Activated naive CD4-positive, alpha-beta T cell treated with anti-CD3 and anti-CD28 coated beads for 36 hours (primary cell): ENCODE data around the gene PAK4. TPM values are rescaled to one million over a fixed set of nuclear protein-coding genes. Genes with fewer than 3 reads are reported as not detected.

ENCODE experiments used
- CTCF ChIA-PET: fragments of 350-600 bp; sonication (Branson Sonifier 250); formaldehyde crosslinking; loops from one replicate; lab custom pipeline; 2021; ENCODE audit warnings: antibody characterized with exemption; lab: Charles Lee
- DNase-seq: peaks from one replicate; pipeline ENCODE4 v3.0.0-alpha.2; 2020
- H3K27ac Mint-ChIP-seq: one replicate; pipeline ENCODE4 v1.8.0; 2021; ENCODE audit warnings: mild to moderate bottlenecking, mixed read lengths
- H3K27me3 Mint-ChIP-seq: one replicate; pipeline ENCODE4 v1.8.0; 2021; ENCODE audit warnings: low read depth, mixed read lengths
- H3K36me3 Mint-ChIP-seq: one replicate; pipeline ENCODE4 v1.8.0; 2021; ENCODE audit warnings: low read depth, mixed read lengths
- H3K4me1 Mint-ChIP-seq: one replicate; pipeline ENCODE4 v1.8.0; 2021; ENCODE audit warnings: low read depth, mixed read lengths
- H3K4me3 Mint-ChIP-seq: one replicate; pipeline ENCODE4 v1.8.0; 2021; ENCODE audit warnings: mild to moderate bottlenecking, moderate library complexity, mixed read lengths
- H3K9me3 Mint-ChIP-seq: one replicate; pipeline ENCODE4 v1.8.0; 2021; ENCODE audit warnings: mixed read lengths
- intact Hi-C: fragments of 100-400 bp; cut with micrococcal nuclease; formaldehyde crosslinking; loops from one replicate; pipeline ENCODE4 v1.15.1; 2023
- total RNA-seq, 2 experiments: library from RNA; stranded (reverse); gene quantifications; one replicate each; pipeline ENCODE4 v1.2.3, GENCODE V29; 2021

Gene PAK4
- total RNA-seq, 2 experiments from 2014 or later = 16.9 to 18.1 TPM

DNA sequence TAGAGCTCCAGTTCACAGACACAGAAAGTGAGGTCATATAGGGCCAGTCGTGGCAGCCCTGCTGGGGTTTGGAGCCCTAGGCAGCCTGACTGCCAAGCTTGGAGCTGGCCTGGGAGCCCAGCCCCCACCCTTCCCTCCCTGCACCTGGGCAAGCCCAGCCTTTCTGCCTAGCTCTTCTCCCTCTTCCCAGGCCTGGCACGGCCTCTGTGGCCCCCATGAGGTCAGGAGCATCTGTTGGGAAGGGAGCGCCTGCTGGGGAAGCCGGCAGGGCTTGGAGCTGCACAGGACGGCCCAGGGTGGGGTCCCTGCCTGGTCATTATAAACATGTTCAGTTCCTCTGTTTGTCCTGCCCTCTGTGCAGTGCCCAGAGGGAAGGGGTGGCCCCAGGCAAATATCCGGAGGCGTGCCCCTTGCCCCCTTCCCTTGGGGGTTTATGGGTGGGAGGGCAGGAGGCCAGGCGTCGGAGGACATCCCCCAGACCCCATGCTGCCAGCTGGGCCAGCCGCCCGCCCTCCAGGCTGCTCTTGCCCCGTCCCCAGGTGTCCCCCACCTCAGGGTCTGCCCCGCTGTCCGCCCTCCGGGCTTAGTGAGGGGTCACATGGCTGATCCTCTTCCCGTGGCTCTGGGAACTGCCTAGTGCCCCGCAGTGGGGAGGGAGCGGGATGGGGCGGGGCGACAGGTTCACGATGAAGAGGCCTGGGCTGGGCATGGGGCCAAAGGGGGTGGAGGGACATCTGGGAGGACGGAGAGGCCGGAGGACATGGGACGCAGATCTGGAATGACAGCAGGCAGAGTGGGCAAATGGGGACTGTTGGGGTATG, 41.2 kb downstream of the PAK4 start:
- no peaks in the 10 kb centered on the region for H3K27me3 Mint-ChIP-seq
- H3K27ac Mint-ChIP-seq = no peak overlapping the region
- intact Hi-C loops = no loop called here
- no peaks in the 10 kb centered on the region for H3K9me3 Mint-ChIP-seq
- H3K4me1 Mint-ChIP-seq = peaks cover 3% of the 10 kb centered on the region
- CTCF ChIA-PET = no interaction called here
- no peak overlapping the region for H3K4me3 Mint-ChIP-seq
- DNase-seq = no peak
- no peaks in the 10 kb centered on the region for H3K36me3 Mint-ChIP-seq

- H3K4me1 Mint-ChIP-seq = peaks cover 1% of the 10 kb centered on the region
- no peak for DNase-seq
- intact Hi-C loops = no loop called here
- H3K9me3 Mint-ChIP-seq = no peaks in the 10 kb centered on the region
- H3K36me3 Mint-ChIP-seq = no peaks in the 10 kb centered on the region
- no peak overlapping the region for H3K4me3 Mint-ChIP-seq
- CTCF ChIA-PET = no interaction called here
- no peaks in the 10 kb centered on the region for H3K27me3 Mint-ChIP-seq
- no peak overlapping the region for H3K27ac Mint-ChIP-seq
These were observed 42.1 kb downstream of the PAK4 start for GRCh38 chr19:39167461-39168257.

DNA sequence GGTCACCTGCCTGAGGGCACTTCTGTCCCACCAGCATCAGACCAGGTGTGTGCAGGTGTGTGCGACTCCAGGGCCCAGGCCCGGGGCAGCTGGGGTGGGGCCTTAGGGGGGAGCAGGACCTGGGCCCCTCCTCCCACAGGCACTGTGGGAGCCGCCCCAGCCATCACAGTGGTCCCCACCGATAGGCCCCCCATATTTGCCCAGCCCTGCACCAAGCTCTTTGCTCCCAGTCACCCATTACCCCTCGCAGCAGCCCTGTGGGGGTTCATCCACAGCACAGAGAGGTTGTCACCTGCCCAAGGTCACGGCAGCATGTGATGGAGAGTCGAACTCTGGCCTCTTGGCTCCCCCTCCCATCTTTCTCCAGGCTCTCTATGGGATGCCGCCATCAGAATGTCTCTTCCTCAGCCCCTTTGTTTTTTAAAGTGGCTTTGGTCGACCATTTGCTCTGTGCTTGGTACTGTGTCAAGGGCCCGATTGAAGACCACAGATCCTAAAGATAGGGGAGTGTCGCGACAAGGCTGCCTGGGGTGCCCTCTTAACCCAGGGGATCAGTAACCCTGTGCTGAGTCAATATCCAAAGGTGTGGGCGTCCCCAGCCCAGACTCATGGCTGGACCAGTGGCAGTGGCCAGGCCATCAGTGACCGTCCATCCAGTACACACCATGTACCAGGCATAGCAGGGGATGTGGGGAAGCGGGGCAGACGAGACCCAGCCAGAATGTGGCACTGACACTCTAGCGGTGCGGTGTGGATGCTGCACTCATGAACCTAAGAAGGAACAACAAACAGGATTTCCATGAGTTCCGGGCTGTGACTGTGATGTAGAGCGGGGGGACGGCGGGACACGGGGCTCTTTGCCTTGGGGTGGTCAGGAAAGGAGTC, 42.9 kb downstream of the PAK4 start:
- DNase-seq = no peak
- Mint-ChIP-seq H3K27me3 (no peaks in the 10 kb centered on the region), H3K4me3 (no peak overlapping the region), H3K36me3 (no peaks in the 10 kb centered on the region), H3K4me1 (no peaks in the 10 kb centered on the region), H3K9me3 (no peaks in the 10 kb centered on the region), H3K27ac (no peak overlapping the region)
- CTCF ChIA-PET = no interaction called here
- intact Hi-C loops = no loop called here

DNA sequence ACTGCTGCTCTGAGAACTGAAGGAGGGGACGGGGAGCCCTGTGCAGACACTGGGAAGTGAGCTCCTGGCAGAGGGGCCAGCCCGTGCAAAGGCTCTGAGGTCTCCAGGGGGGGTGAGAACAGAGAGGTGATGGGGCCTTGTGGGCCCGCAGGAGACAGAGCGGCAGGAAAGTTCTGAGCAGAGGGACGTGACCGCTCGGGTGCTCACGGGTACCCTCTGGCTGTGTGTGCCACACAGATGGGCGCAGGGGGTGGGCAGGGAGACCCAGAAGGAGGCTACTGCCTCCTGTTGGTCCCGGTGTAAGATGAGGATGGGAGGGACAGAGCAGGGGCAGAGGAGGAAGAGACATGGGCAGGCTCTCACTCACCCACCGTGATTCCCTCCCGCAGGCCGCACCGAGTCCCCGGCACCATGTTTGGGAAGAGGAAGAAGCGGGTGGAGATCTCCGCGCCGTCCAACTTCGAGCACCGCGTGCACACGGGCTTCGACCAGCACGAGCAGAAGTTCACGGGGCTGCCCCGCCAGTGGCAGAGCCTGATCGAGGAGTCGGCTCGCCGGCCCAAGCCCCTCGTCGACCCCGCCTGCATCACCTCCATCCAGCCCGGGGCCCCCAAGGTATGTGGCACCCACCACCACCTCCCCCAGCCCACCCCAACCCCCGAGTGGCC, 43.7 kb downstream of the PAK4 start:
- H3K27ac Mint-ChIP-seq = no peak overlapping the region
- no peaks in the 10 kb centered on the region for H3K27me3 Mint-ChIP-seq
- no peaks in the 10 kb centered on the region for H3K4me1 Mint-ChIP-seq
- H3K9me3 Mint-ChIP-seq = no peaks in the 10 kb centered on the region
- DNase-seq = no peak
- no peaks in the 10 kb centered on the region for H3K36me3 Mint-ChIP-seq
- no peak overlapping the region for H3K4me3 Mint-ChIP-seq
- intact Hi-C loops = no loop called here
- CTCF ChIA-PET = no interaction called here

DNA sequence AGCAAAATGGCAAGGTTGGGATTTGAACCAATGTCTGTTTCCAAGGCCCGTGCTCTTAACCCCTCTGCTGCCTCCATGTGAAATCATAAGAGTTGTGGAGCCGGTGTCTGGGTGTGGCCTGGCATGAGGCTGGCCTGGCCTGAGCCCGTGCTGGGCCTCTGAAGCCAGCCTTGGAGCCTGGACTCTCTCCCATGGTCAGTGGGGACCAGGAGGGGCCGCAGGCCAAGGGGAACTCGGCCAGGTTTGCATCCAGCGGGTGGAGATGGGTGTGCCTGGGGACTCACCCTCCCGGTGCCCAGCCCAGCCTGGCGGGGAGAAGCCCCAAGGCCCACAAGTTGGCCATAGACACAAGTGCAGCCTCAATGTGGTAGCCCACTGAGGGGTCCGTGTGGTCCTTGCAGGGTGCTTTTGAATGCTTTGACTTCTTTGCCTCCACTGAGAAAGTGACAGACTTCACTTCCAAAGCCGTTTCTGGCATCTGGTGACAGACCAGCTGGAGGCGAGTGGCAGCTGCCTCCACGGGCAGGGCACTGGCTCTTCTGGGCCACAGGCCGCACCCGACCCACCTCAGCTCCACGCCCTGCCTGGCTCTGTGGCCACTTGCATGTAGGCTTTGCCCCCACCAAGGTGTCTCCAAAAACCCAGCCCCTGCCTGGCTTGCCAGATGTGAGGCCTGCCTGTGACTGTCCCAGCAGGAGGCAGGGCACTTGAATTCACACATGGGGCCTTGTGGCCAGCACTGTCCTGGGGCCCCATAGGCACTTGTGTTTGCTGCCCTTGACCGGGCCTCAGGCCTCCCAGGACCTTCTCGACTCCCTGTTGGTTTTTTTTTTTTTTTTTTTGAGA, 45.0 kb downstream of the PAK4 start:
- Mint-ChIP-seq H3K4me3 (no peak overlapping the region), H3K4me1 (no peaks in the 10 kb centered on the region), H3K27me3 (no peaks in the 10 kb centered on the region), H3K36me3 (no peaks in the 10 kb centered on the region), H3K27ac (no peak overlapping the region), H3K9me3 (no peaks in the 10 kb centered on the region)
- CTCF ChIA-PET = no interaction called here
- DNase-seq = no peak
- intact Hi-C loops = no loop called here

GRCh38 chr19:39171479-39172465, 46.2 kb downstream of the PAK4 start:
- CTCF ChIA-PET = no interaction called here
- H3K27ac Mint-ChIP-seq = no peak overlapping the region
- DNase-seq = no peak

GRCh38 chr19:39172700-39173501, 47.3 kb downstream of the PAK4 start:
- Mint-ChIP-seq H3K4me3 (no peak overlapping the region), H3K27me3 (no peaks in the 10 kb centered on the region), H3K36me3 (peaks cover under 1% of the 10 kb centered on the region), H3K27ac (no peak overlapping the region), H3K9me3 (no peaks in the 10 kb centered on the region), H3K4me1 (no peaks in the 10 kb centered on the region)
- no peak for DNase-seq
- CTCF ChIA-PET = no interaction called here
- intact Hi-C loops = no loop called here

More at GRCh38 chr19:39171479-39172465, 46.2 kb downstream of the PAK4 start:
- no peaks in the 10 kb centered on the region for H3K36me3 Mint-ChIP-seq
- no peaks in the 10 kb centered on the region for H3K4me1 Mint-ChIP-seq
- H3K27me3 Mint-ChIP-seq = no peaks in the 10 kb centered on the region
- no peak overlapping the region for H3K4me3 Mint-ChIP-seq
- intact Hi-C loops = no loop called here
- H3K9me3 Mint-ChIP-seq = no peaks in the 10 kb centered on the region

- CTCF ChIA-PET = no interaction called here
- no peak for DNase-seq
- Mint-ChIP-seq H3K4me1 (no peaks in the 10 kb centered on the region), H3K27ac (no peak overlapping the region), H3K36me3 (peaks cover 5% of the 10 kb centered on the region), H3K9me3 (no peaks in the 10 kb centered on the region), H3K27me3 (no peaks in the 10 kb centered on the region), H3K4me3 (no peak overlapping the region)
- intact Hi-C loops = no loop called here
These were observed 48.0 kb downstream of the PAK4 start for GRCh38 chr19:39173502-39173991.

DNA sequence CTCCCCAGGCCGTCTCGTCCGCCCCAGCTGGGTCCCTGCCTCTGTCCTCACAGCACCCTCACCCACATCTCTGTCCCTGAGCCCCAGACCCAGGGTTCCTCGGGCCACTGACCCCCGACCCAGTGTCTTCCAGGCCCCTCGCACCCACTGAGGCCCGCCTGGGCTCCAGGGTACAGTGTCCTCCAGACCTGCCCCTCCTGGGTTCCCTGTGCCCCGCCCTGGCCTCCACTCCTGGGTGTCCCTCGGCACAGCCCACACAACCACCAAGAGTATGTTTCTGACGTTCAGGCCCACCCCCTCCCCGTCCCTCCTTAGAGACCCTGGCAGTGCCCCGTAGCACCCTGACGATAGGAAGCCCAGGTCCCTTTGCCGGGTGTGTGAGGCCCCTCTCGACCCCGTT, 48.6 kb downstream of the PAK4 start:
- no peak for DNase-seq
- no peak overlapping the region for H3K27ac Mint-ChIP-seq
- H3K9me3 Mint-ChIP-seq = no peaks in the 10 kb centered on the region
- peaks cover 5% of the 10 kb centered on the region for H3K36me3 Mint-ChIP-seq
- no peak overlapping the region for H3K4me3 Mint-ChIP-seq
- CTCF ChIA-PET = no interaction called here
- intact Hi-C loops = no loop called here
- no peaks in the 10 kb centered on the region for H3K27me3 Mint-ChIP-seq
- H3K4me1 Mint-ChIP-seq = no peaks in the 10 kb centered on the region
